MG63 (cell line): ENCODE results near the gene PRKCD. TPM values are rescaled to one million over a fixed set of nuclear protein-coding genes. Genes with fewer than 3 reads are reported as not detected.
A peak's percentile ranks its signal among the peaks of the same experiment; 100 is the strongest.

Source experiments
- DNase-seq: peaks from one replicate; pipeline ENCODE4 v3.0.0-alpha.2; 2020
- H3K27me3 ChIP-seq: fragments of 250-450 bp; sonication (Bioruptor Pico); 2 replicates; pipeline ENCODE4 v1.5.1; 2020; ENCODE audit warnings: mild to moderate bottlenecking, moderate library complexity
- H3K36me3 ChIP-seq: fragments of 250-450 bp; sonication (Bioruptor Pico); 2 replicates; pipeline ENCODE4 v1.5.1; 2020; ENCODE audit warnings: mild to moderate bottlenecking, moderate library complexity
- H3K4me3 ChIP-seq: fragments of 250-450 bp; sonication (Bioruptor Pico); 2 replicates; pipeline ENCODE4 v1.5.1; 2020; ENCODE audit warnings: mild to moderate bottlenecking, moderate library complexity
- H3K9me3 ChIP-seq: fragments of 250-450 bp; sonication (Bioruptor Pico); 2 replicates; pipeline ENCODE4 v1.5.1; 2020; ENCODE audit warnings: mild to moderate bottlenecking, moderate library complexity
- total RNA-seq: library from RNA; depleted of rRNA; stranded (reverse); fragments of >200 nt; shearing (Covaris generic); gene quantifications from 2 replicates; pipeline ENCODE4 v1.2.3, GENCODE V29; 2014; ENCODE audit warnings: low replicate concordance; rRNA removed

The PRKCD gene
- total RNA-seq, 1 experiment from 2014 or later: 6.8 TPM

GRCh38 chr3:53238886-53239285 lies 77.9 kb downstream of the PRKCD start:
- no peaks in the 10 kb centered on the region for H3K27me3 ChIP-seq
- DNase-seq: no peak
- no peak overlapping the region for H3K4me3 ChIP-seq
- peaks cover 69% of the 10 kb centered on the region for H3K36me3 ChIP-seq
- no peaks in the 10 kb centered on the region for H3K9me3 ChIP-seq

- Histone ChIP-seq H3K36me3 (peaks cover 59% of the 10 kb centered on the region), H3K4me3 (no peak overlapping the region), H3K9me3 (no peaks in the 10 kb centered on the region), H3K27me3 (no peaks in the 10 kb centered on the region)
- no peak for DNase-seq
Observed at GRCh38 chr3:53239800-53240199, 78.8 kb downstream of the PRKCD start.

GRCh38 chr3:53240989-53241972 lies 80.3 kb downstream of the PRKCD start:
- peaks cover 55% of the 10 kb centered on the region for H3K36me3 ChIP-seq
- no peaks in the 10 kb centered on the region for H3K9me3 ChIP-seq
- peak; percentile 31 for DNase-seq
- no peaks in the 10 kb centered on the region for H3K27me3 ChIP-seq
- no peak overlapping the region for H3K4me3 ChIP-seq

GRCh38 chr3:53242155-53242554 lies 81.1 kb downstream of the PRKCD start:
- DNase-seq: no peak
- Histone ChIP-seq H3K36me3 (peaks cover 52% of the 10 kb centered on the region), H3K27me3 (no peaks in the 10 kb centered on the region), H3K9me3 (no peaks in the 10 kb centered on the region), H3K4me3 (no peak overlapping the region)

Other genes with a start within 250 kb of the PRKCD start
- gene SFMBT1, start 115.1 kb upstream of the PRKCD start, total RNA-seq: 3.4 and 3.5 TPM in 2 replicates
- 3.9 and 17.4 TPM in 2 replicates for gene RFT1, start 30.8 kb upstream of the PRKCD start, total RNA-seq
- 315 and 707 TPM in 2 replicates for gene TKT, start 94.8 kb downstream of the PRKCD start, total RNA-seq
- gene DCP1A, start 186.3 kb downstream of the PRKCD start, total RNA-seq: 4.4 and 5.9 TPM in 2 replicates